Testis (tissue), 3 donors: ENCODE results near the gene CUL4A. TPM values are rescaled to one million over a fixed set of nuclear protein-coding genes. Genes with fewer than 3 reads are reported as not detected.

Experiments used
- DNase-seq: peaks from one replicate; pipeline ENCODE4 v3.0.0-alpha.2; 2019
- H3K27ac ChIP-seq, 2 donors: fragments of 200-600 bp; sonication (generic); one replicate each; pipeline ENCODE4 v1.5.1; 2019
- H3K27me3 ChIP-seq: fragments of 200-600 bp; sonication (generic); one replicate; pipeline ENCODE4 v1.5.1; 2019
- H3K36me3 ChIP-seq: fragments of 200-600 bp; sonication (generic); one replicate; pipeline ENCODE4 v1.5.1; 2017; ENCODE audit warnings: low read depth; ENCODE audit errors: missing control alignments
- H3K4me1 ChIP-seq: fragments of 200-600 bp; sonication (generic); one replicate; pipeline ENCODE4 v1.5.1; 2019
- H3K4me3 ChIP-seq, 2 donors: fragments of 200-600 bp; sonication (generic); one replicate each; pipeline ENCODE4 v1.5.1; 2017 to 2019
- H3K9me3 ChIP-seq: fragments of 200-600 bp; sonication (generic); one replicate; pipeline ENCODE4 v1.5.1; 2017
- POLR2A ChIP-seq: fragments of 450-650 bp; IDR thresholded peaks from one replicate; pipeline ENCODE4 v1.6.1; 2017; ENCODE audit warnings: antibody characterized with exemption, mild to moderate bottlenecking, moderate library complexity
- WGBS, 2 donors: methylation state at CpG; one replicate each; pipeline ENCODE4 v1.1.5; 2018; 5-methylcytosine and 5-hydroxymethylcytosine counted together
- intact Hi-C: fragments of 100-400 bp; cut with DNase I; formaldehyde crosslinking; loops from one replicate; pipeline ENCODE4 v1.15.1; 2023; ENCODE audit warnings: low total_unique reads
- polyA plus RNA-seq: library from polyadenylated mRNA; stranded (reverse); fragments of 350-450 nt; fragmentation: Illumina TruSeq; extraction: RNeasy Lipid Tissue Mini Kit (QIAGEN cat#74804); gene quantifications from one replicate; pipeline ENCODE4 v1.2.3, GENCODE V29; 2014; ENCODE audit warnings: low read depth, low replicate concordance; ENCODE audit not compliant: insufficient read depth
- total RNA-seq, 2 donors: library from RNA; depleted of rRNA; stranded (reverse); fragments of >200 nt; gene quantifications; one replicate each; pipeline ENCODE4 v1.2.3, GENCODE V29; 2016
- TF ChIP-seq, protein P1 (sequence below), 3 experiments: fragments of 450-650 bp in 2 of 3; fragments of 200-600 bp in 1 of 3; sonication (generic) in 1 of 3; IDR thresholded peaks; one replicate each; pipeline ENCODE4 v1.5.1; 2016 to 2019; ENCODE audit warnings: antibody characterized with exemption in 3 of 3, mild to moderate bottlenecking in 2 of 3, moderate library complexity in 1 of 3

CUL4A gene
- total and polyA plus RNA-seq, 3 donors from 2014 or later: 103 to 168 (median 152) TPM

DNA sequence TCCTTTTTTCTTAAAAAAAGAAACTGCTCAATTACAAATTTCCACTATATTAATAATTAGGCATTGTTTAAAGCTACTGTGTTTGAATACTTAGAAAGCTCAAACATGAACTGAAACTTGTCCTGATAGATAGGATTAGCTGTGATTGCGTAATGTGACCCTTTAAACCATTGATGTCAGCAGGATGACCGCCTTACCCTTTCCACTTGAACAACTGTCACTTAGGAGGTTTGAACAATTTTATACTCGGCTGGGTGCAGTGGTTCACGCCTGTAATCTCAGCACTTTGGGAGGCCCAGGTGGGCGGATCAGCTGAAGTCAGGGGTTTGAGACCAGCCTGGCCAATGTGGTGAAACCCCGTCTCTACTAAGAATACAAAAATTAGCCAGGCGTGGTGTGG lies 90.5 kb downstream of the CUL4A start:
- WGBS, 2 donors: 75 to 85% methylated on average over 7 of the region's 7 CpGs
- Histone ChIP-seq H3K4me1 (peaks cover 8% of the 10 kb centered on the region), H3K4me3 (no peak overlapping the region), H3K9me3 (no peaks in the 10 kb centered on the region), H3K36me3 (no peaks in the 10 kb centered on the region), H3K27ac (no peak overlapping the region), H3K27me3 (no peaks in the 10 kb centered on the region)
- no peak for TF ChIP-seq POLR2A
- TF ChIP-seq, protein P1, sequence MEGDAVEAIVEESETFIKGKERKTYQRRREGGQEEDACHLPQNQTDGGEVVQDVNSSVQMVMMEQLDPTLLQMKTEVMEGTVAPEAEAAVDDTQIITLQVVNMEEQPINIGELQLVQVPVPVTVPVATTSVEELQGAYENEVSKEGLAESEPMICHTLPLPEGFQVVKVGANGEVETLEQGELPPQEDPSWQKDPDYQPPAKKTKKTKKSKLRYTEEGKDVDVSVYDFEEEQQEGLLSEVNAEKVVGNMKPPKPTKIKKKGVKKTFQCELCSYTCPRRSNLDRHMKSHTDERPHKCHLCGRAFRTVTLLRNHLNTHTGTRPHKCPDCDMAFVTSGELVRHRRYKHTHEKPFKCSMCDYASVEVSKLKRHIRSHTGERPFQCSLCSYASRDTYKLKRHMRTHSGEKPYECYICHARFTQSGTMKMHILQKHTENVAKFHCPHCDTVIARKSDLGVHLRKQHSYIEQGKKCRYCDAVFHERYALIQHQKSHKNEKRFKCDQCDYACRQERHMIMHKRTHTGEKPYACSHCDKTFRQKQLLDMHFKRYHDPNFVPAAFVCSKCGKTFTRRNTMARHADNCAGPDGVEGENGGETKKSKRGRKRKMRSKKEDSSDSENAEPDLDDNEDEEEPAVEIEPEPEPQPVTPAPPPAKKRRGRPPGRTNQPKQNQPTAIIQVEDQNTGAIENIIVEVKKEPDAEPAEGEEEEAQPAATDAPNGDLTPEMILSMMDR (IDR thresholded peaks at IDR 0.05): no peak
- no peak for DNase-seq
- intact Hi-C loops: no loop called here

DNA sequence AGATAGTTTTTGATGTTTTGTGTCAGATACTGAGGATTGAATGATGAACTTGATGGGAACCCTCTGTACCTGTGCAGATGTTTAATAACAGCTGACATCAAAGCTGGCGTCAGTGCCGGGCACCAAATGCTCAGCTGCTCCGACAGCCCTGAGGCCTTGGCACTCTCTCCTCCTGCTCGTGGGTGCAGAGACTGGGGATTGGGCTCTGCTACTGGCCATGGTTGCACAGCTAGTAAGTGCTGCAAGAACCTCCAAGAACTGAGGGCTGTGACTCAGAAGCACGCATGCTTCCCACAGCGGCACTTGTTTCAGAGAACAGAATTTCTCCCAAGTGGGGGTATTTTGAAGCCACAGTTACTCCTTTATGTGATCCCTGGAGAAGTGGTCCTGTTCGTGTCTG lies 93.6 kb downstream of the CUL4A start:
- H3K27ac ChIP-seq: no peak overlapping the region
- no peaks in the 10 kb centered on the region for H3K9me3 ChIP-seq
- H3K36me3 ChIP-seq: no peaks in the 10 kb centered on the region
- intact Hi-C loops: no loop called here
- no peaks in the 10 kb centered on the region for H3K27me3 ChIP-seq
- H3K4me1 ChIP-seq: peaks cover 7% of the 10 kb centered on the region
- 78 to 82% methylated on average over 7 of the region's 7 CpGs for WGBS, 2 donors
- DNase-seq: no peak
- no peak overlapping the region for H3K4me3 ChIP-seq
- TF ChIP-seq POLR2A: no peak
- TF ChIP-seq, protein P1 (IDR thresholded peaks at IDR 0.05): no peak

DNA sequence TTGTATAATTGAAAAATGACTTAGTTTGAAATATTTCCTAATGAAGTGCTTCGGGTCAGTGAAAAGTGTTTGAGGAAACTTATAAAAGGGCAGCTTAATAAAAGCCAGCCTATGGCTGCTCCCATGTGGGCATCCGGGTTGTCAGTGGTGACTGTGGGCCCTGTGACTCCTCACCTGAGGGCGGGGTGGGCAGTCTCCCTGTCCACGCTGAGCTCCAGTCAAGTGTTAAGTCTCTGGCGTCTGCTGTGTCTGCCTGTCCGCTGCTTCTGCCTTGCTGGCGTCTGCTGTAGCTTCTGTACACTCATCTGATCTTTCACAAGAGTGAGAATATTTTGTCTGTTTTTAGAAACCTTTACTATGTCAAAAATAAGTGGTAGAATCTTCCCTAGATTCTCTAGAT lies 94.7 kb downstream of the CUL4A start:
- Histone ChIP-seq H3K4me3 (no peak overlapping the region), H3K36me3 (no peaks in the 10 kb centered on the region), H3K27ac (no peak overlapping the region), H3K9me3 (no peaks in the 10 kb centered on the region), H3K4me1 (no peaks in the 10 kb centered on the region), H3K27me3 (no peaks in the 10 kb centered on the region)
- no peak for DNase-seq
- WGBS, 2 donors: 86 to 92% methylated on average over 7 of the region's 7 CpGs
- intact Hi-C loops: no loop called here
- TF ChIP-seq POLR2A: no peak
- TF ChIP-seq, protein P1 (IDR thresholded peaks at IDR 0.05): no peak

DNA sequence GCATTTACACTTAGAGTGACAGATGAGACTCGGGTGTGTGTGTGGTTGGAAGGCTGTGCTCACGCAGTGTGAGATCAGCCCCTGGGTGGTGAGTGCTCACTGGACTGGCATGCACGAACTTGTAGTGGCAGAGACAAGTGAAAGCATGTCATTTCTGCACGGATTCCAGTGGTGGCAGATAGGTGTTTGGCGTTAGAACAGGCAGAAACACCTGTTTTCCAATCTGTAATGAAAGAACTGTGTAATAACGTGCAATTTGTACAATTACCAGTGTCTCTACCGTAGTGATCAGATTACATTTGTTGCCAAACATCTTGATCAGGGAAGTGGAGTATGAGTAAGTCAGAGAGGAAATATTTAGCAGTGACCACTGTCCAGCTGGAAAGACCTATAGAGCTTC lies 95.8 kb downstream of the CUL4A start:
- H3K9me3 ChIP-seq: no peaks in the 10 kb centered on the region
- DNase-seq: no peak
- no peak overlapping the region for H3K4me3 ChIP-seq
- TF ChIP-seq, protein P1 (IDR thresholded peaks at IDR 0.05): no peak
- no peak for TF ChIP-seq POLR2A
- no peaks in the 10 kb centered on the region for H3K27me3 ChIP-seq
- H3K27ac ChIP-seq: no peak overlapping the region
- WGBS, 2 donors: 69 to 77% methylated on average over 7 of the region's 7 CpGs
- intact Hi-C loops: no loop called here
- H3K36me3 ChIP-seq: no peaks in the 10 kb centered on the region
- H3K4me1 ChIP-seq: no peaks in the 10 kb centered on the region

DNA sequence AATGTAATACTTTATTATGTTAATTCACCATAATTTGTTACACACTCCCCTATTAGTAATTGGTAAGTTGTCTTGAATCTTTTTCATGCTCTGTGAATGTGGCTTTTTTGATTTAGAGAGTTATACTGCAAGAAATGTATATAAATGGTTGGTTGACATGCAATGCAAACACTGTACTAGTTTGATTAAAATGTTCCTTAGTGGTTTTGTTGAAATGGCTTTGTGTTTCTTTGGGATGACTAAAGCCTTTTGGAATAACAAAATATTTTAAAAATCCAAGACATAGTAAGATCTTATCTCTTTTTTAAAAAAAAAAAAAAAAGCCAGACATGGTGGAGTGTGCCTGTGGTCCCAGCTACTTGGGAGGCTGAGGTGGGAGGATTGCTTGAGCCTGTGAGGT lies 98.1 kb downstream of the CUL4A start:
- no peak for DNase-seq
- intact Hi-C loops: no loop called here
- Histone ChIP-seq H3K4me1 (no peaks in the 10 kb centered on the region), H3K9me3 (no peaks in the 10 kb centered on the region), H3K4me3 (no peak overlapping the region), H3K36me3 (no peaks in the 10 kb centered on the region), H3K27me3 (no peaks in the 10 kb centered on the region), H3K27ac (no peak overlapping the region)
- TF ChIP-seq POLR2A: no peak
